OCI-LY3 (cell line): ENCODE data around the gene WFDC5.

Experiments
- H2AFZ ChIP-seq: fragments of 200-600, 300-600 bp; shearing (Covaris generic); 2 replicates; pipeline ENCODE4 v1.6.0; 2014; ENCODE audit warnings: antibody characterized with exemption, low read depth, low read length
- H3K27ac ChIP-seq: fragments of 200-600, 300-600 bp; sonication (generic); 2 replicates; pipeline ENCODE4 v1.5.1; 2014; ENCODE audit warnings: mild to moderate bottlenecking, low read length, moderate library complexity, mixed read lengths
- H3K27me3 ChIP-seq: fragments of 200-600, 300-600 bp; sonication (generic); 2 replicates; pipeline ENCODE4 v1.6.1; 2014; ENCODE audit warnings: low read depth, low read length, mixed read lengths
- H3K36me3 ChIP-seq: fragments of 200-600, 300-600 bp; sonication (generic); replicated peaks from 2 replicates; pipeline ENCODE3; 2014; ENCODE audit warnings: low read depth, low read length, mixed read lengths
- H3K4me1 ChIP-seq: fragments of 300-600, 200-600 bp; sonication (generic); 2 replicates; pipeline ENCODE4 v1.6.1; 2014; ENCODE audit warnings: low read length, mixed read lengths
- H3K4me2 ChIP-seq: fragments of 200-600, 300-600 bp; sonication (generic); 2 replicates; pipeline ENCODE4 v1.6.1; 2014; ENCODE audit warnings: low read length, mixed read lengths
- H3K4me3 ChIP-seq: fragments of 300-600, 200-600 bp; sonication (generic); 2 replicates; pipeline ENCODE4 v1.5.1; 2014; ENCODE audit warnings: antibody characterized with exemption, mild to moderate bottlenecking, low read length, moderate library complexity
- H3K79me2 ChIP-seq: fragments of 300-600, 200-600 bp; shearing (Covaris generic); 2 replicates; pipeline ENCODE4 v1.6.1; 2014; ENCODE audit warnings: mild to moderate bottlenecking, low read length, mixed read lengths
- H3K9ac ChIP-seq: fragments of 300-600, 200-600 bp; shearing (Covaris generic); 2 replicates; pipeline ENCODE4 v1.6.0; 2014; ENCODE audit warnings: mild to moderate bottlenecking, low read length, moderate library complexity
- H3K9me3 ChIP-seq: fragments of 200-600, 300-600 bp; shearing (Covaris generic); 2 replicates; pipeline ENCODE4 v1.6.1; 2014; ENCODE audit warnings: low read length, mixed read lengths; ENCODE audit not compliant: insufficient read depth
- H4K20me1 ChIP-seq: fragments of 200-600, 300-600 bp; sonication (generic); 2 replicates; pipeline ENCODE4 v1.6.1; 2016; ENCODE audit warnings: low read length, mixed read lengths; ENCODE audit not compliant: insufficient read depth
- CTCF ChIP-seq: fragments of 200-600, 300-600 bp; sonication (generic); IDR thresholded peaks from 2 replicates; pipeline ENCODE4 v1.5.1; 2014; ENCODE audit warnings: antibody characterized with exemption, low read length, low read depth
- EZH2phosphoT487 ChIP-seq: fragments of 200-600 bp; shearing (Covaris generic); IDR thresholded peaks from 2 replicates; pipeline ENCODE4 v1.6.1; 2018; ENCODE audit warnings: antibody characterized with exemption, mixed run types, low read depth

Gene WFDC5

GRCh38 chr20:45136911-45137310 is 21.9 kb upstream of the WFDC5 start:
- H4K20me1 ChIP-seq: no peaks in the 10 kb centered on the region
- no peak overlapping the region for H3K27ac ChIP-seq
- H3K27me3 ChIP-seq: no peaks in the 10 kb centered on the region; the same call in 1 of the 2 replicates
- H3K9ac ChIP-seq: no peak overlapping the region
- H3K36me3 ChIP-seq: no peaks in the 10 kb centered on the region
- no peaks in the 10 kb centered on the region for H3K9me3 ChIP-seq
- no peak overlapping the region for H3K4me3 ChIP-seq
- no peak overlapping the region for H2AFZ ChIP-seq
- H3K4me1 ChIP-seq: 0 out of 2 replicates have a peak, but pooled peaks cover 2% of the 10 kb centered on the region
- no peak overlapping the region for H3K4me2 ChIP-seq
- TF ChIP-seq EZH2phosphoT487 (no peak), CTCF (no peak)
- H3K79me2 ChIP-seq: no peaks in the 10 kb centered on the region

GRCh38 chr20:45128099-45128498 is 13.1 kb upstream of the WFDC5 start:
- H3K27ac ChIP-seq: no peak overlapping the region
- no peak overlapping the region for H2AFZ ChIP-seq
- no peaks in the 10 kb centered on the region for H4K20me1 ChIP-seq
- H3K4me3 ChIP-seq: no peak overlapping the region
- no peaks in the 10 kb centered on the region for H3K79me2 ChIP-seq
- H3K4me1 ChIP-seq: 0 out of 2 replicates have a peak, but pooled peaks cover 4% of the 10 kb centered on the region
- H3K27me3 ChIP-seq: no peaks in the 10 kb centered on the region
- TF ChIP-seq CTCF (no peak), EZH2phosphoT487 (no peak)
- H3K9me3 ChIP-seq: no peaks in the 10 kb centered on the region
- H3K9ac ChIP-seq: no peak overlapping the region
- no peak overlapping the region for H3K4me2 ChIP-seq
- no peaks in the 10 kb centered on the region for H3K36me3 ChIP-seq

GRCh38 chr20:45124365-45124764 is 9.4 kb upstream of the WFDC5 start, which contains the start of gene WFDC12:
Gene WFDC12, minus strand, starts transcription at chr20:45124465. Its CDS starts 18 bp downstream, at chr20:45124447.
- Histone ChIP-seq H3K36me3 (no peaks in the 10 kb centered on the region), H3K27ac (no peak within 1 kb of the TSS), H3K4me2 (no peak within 1 kb of the TSS), H2AFZ (no peak within 1 kb of the TSS), H3K4me1 (no peaks in the 10 kb centered on the region), H3K79me2 (no peaks in the 10 kb centered on the region), H3K27me3 (no peaks in the 10 kb centered on the region), H3K4me3 (no peak within 1 kb of the TSS), H3K9me3 (no peaks in the 10 kb centered on the region), H3K9ac (no peak within 1 kb of the TSS), H4K20me1 (no peaks in the 10 kb centered on the region)
- TF ChIP-seq EZH2phosphoT487: no peak
- TF ChIP-seq CTCF: no peak

- H3K36me3 ChIP-seq: no peaks in the 10 kb centered on the region
- no peaks in the 10 kb centered on the region for H3K79me2 ChIP-seq
- H3K27ac ChIP-seq: no peak overlapping the region
- TF ChIP-seq EZH2phosphoT487: no peak
- no peak for TF ChIP-seq CTCF
- H3K9me3 ChIP-seq: no peaks in the 10 kb centered on the region
- H3K4me3 ChIP-seq: no peak overlapping the region
- H3K9ac ChIP-seq: no peak overlapping the region
- no peaks in the 10 kb centered on the region for H3K27me3 ChIP-seq
- no peak overlapping the region for H2AFZ ChIP-seq
- no peaks in the 10 kb centered on the region for H4K20me1 ChIP-seq
- H3K4me1 ChIP-seq: no peaks in the 10 kb centered on the region
- H3K4me2 ChIP-seq: no peak overlapping the region
Observed at GRCh38 chr20:45121388-45121787, 6.4 kb upstream of the WFDC5 start.
